GM18873 (cell line): Measurements from ENCODE around the gene BCL11B.
"Not testable (repeated sequence)": the region's sequence is repeated elsewhere in the genome, so short reads cannot be mapped to it uniquely, and the experiment has no call there.

Source experiments
- ATAC-seq: cut with Tn5 transposase; IDR thresholded peaks from one replicate; pipeline ENCODE4 v1.9.1; 2021; ENCODE audit warnings: mild to moderate bottlenecking, moderate library complexity, moderate number of reproducible peaks; ENCODE audit not compliant: unreplicated experiment, low FRiP score

BCL11B gene

GRCh38 chr14:99186956-99187690 is 84.9 kb downstream of the BCL11B start:
- no peak for ATAC-seq

GRCh38 chr14:99186336-99186735 is 85.7 kb downstream of the BCL11B start:
- not testable (repeated sequence) for ATAC-seq

GRCh38 chr14:99185436-99186068 is 86.4 kb downstream of the BCL11B start:
- ATAC-seq, result no peak

- ATAC-seq, result no peak
Observed at GRCh38 chr14:99183716-99184115, 88.3 kb downstream of the BCL11B start.

- no peak for ATAC-seq
Observed at GRCh38 chr14:99183311-99183710, 88.7 kb downstream of the BCL11B start.

GRCh38 chr14:99182548-99183250 is 89.3 kb downstream of the BCL11B start:
- ATAC-seq, result no peak

- ATAC-seq, result no peak
Observed at GRCh38 chr14:99181804-99182520, 90.0 kb downstream of the BCL11B start.

- no peak for ATAC-seq
Observed at GRCh38 chr14:99181241-99181640, 90.8 kb downstream of the BCL11B start.

GRCh38 chr14:99179946-99180345 is 92.1 kb downstream of the BCL11B start:
- no peak for ATAC-seq

- no peak for ATAC-seq
Observed at GRCh38 chr14:99179506-99179905, 92.5 kb downstream of the BCL11B start.

GRCh38 chr14:99177886-99178835 is 93.8 kb downstream of the BCL11B start:
- no peak for ATAC-seq

- ATAC-seq, result no peak
Observed at GRCh38 chr14:99177046-99177655, 94.8 kb downstream of the BCL11B start.

GRCh38 chr14:99176156-99176945 is 95.6 kb downstream of the BCL11B start:
- no peak for ATAC-seq

- no peak for ATAC-seq
Observed at GRCh38 chr14:99175331-99176155, 96.5 kb downstream of the BCL11B start.

- ATAC-seq, result no peak
Observed at GRCh38 chr14:99174770-99175319, 97.2 kb downstream of the BCL11B start.

- ATAC-seq, result no peak
Observed at GRCh38 chr14:99174081-99174769, 97.8 kb downstream of the BCL11B start.

GRCh38 chr14:99173506-99173905 is 98.5 kb downstream of the BCL11B start:
- no peak for ATAC-seq
